Trophoblast cell (in vitro differentiated cells and primary cell): ENCODE data around the gene CDHR3.

Source experiments
- DNase-seq, 2 donors: peaks; one replicate each; pipeline ENCODE4 v3.0.0-alpha.2; 2016
- H2AFZ ChIP-seq: 2 replicates; pipeline ENCODE4 v1.6.1; 2013; ENCODE audit warnings: low read length, moderate library complexity, mild to moderate bottlenecking; ENCODE audit not compliant: insufficient read depth, poor library complexity
- H2AK5ac ChIP-seq: 2 replicates; pipeline ENCODE4 v1.6.1; 2013; ENCODE audit warnings: mild to moderate bottlenecking, low read length
- H2BK120ac ChIP-seq: 2 replicates; pipeline ENCODE4 v1.6.1; 2013; ENCODE audit warnings: low read length, mild to moderate bottlenecking, moderate library complexity; ENCODE audit not compliant: insufficient read depth, poor library complexity
- H2BK12ac ChIP-seq: 2 replicates; pipeline ENCODE4 v1.6.1; 2013; ENCODE audit warnings: mild to moderate bottlenecking, low read length, moderate library complexity
- H2BK5ac ChIP-seq: 2 replicates; pipeline ENCODE4 v1.6.1; 2013; ENCODE audit warnings: low read length, low read depth, moderate library complexity, mild to moderate bottlenecking; ENCODE audit not compliant: poor library complexity
- H3K14ac ChIP-seq: 2 replicates; pipeline ENCODE4 v1.6.1; 2013; ENCODE audit warnings: mild to moderate bottlenecking, low read length
- H3K18ac ChIP-seq: 2 replicates; pipeline ENCODE4 v1.6.1; 2013; ENCODE audit warnings: mild to moderate bottlenecking, low read length
- H3K23ac ChIP-seq: 2 replicates; pipeline ENCODE4 v1.6.1; 2013; ENCODE audit warnings: low read length
- H3K27ac ChIP-seq: 2 replicates; pipeline ENCODE4 v1.5.1; 2013; ENCODE audit warnings: low read depth, mild to moderate bottlenecking, inconsistent platforms, low read length, moderate library complexity
- H3K27me3 ChIP-seq: 2 replicates; pipeline ENCODE4 v1.6.1; 2013; ENCODE audit warnings: inconsistent platforms, mild to moderate bottlenecking, low read length, moderate library complexity; ENCODE audit not compliant: insufficient read depth
- H3K36me3 ChIP-seq, 2 experiments: 1 replicate in 1 of 2; 2 replicates in 1 of 2; pipeline ENCODE4 v1.6.1; 2013; ENCODE audit warnings: low read length in 2 of 2, mild to moderate bottlenecking in 2 of 2, moderate library complexity in 1 of 2; ENCODE audit not compliant: insufficient read depth in 2 of 2, control insufficient read depth in 1 of 2
- H3K4ac ChIP-seq: 2 replicates; pipeline ENCODE4 v1.6.1; 2013; ENCODE audit warnings: low read depth, mild to moderate bottlenecking, low read length, moderate library complexity
- H3K4me1 ChIP-seq, 2 experiments: 1 replicate in 1 of 2; 2 replicates in 1 of 2; pipeline ENCODE4 v1.6.1; 2013; ENCODE audit warnings: low read length in 2 of 2, mild to moderate bottlenecking in 2 of 2, moderate library complexity in 1 of 2; ENCODE audit not compliant: insufficient read depth in 2 of 2, control insufficient read depth in 1 of 2
- H3K4me2 ChIP-seq: 2 replicates; pipeline ENCODE4 v1.6.1; 2013; ENCODE audit warnings: inconsistent platforms, mild to moderate bottlenecking, low read length, moderate library complexity
- H3K4me3 ChIP-seq: 2 replicates; pipeline ENCODE4 v1.5.1; 2013; ENCODE audit warnings: mild to moderate bottlenecking, low read depth, low read length, inconsistent platforms
- H3K79me1 ChIP-seq: one replicate; pipeline ENCODE4 v1.6.1; 2013; ENCODE audit warnings: low read length
- H3K79me2 ChIP-seq: 2 replicates; pipeline ENCODE4 v1.6.1; 2013; ENCODE audit warnings: low read length, mild to moderate bottlenecking; ENCODE audit not compliant: control insufficient read depth, insufficient read depth, poor library complexity
- H3K9ac ChIP-seq: 2 replicates; pipeline ENCODE4 v1.6.1; 2013; ENCODE audit warnings: mild to moderate bottlenecking, low read length
- H3K9me3 ChIP-seq: 2 replicates; pipeline ENCODE4 v1.6.1; 2013; ENCODE audit warnings: low read depth, mild to moderate bottlenecking, control low read depth, inconsistent platforms, low read length; ENCODE audit not compliant: insufficient read depth
- H4K12ac ChIP-seq: 2 replicates; pipeline ENCODE4 v1.6.1; 2013; ENCODE audit warnings: low read depth, mild to moderate bottlenecking, low read length, moderate library complexity
- H4K8ac ChIP-seq: 2 replicates; pipeline ENCODE4 v1.6.1; 2013; ENCODE audit warnings: low read depth, mild to moderate bottlenecking, low read length, moderate library complexity
- H4K91ac ChIP-seq: one replicate; pipeline ENCODE4 v1.6.1; 2013; ENCODE audit warnings: low read depth, mild to moderate bottlenecking, low read length, moderate library complexity
- WGBS: extraction: QIAGEN DNeasy Blood & Tissue Kit; methylation state at CpG from one replicate; pipeline ENCODE4 v1.1.7; 2013; ENCODE audit warnings: missing lambda C conversion rate; ENCODE audit not compliant: insufficient read length, insufficient coverage; ENCODE audit errors: extremely low coverage; 5-methylcytosine and 5-hydroxymethylcytosine counted together

Gene CDHR3

GRCh38 chr7:105932835-105933477 lies 30.1 kb upstream of the CDHR3 start:
- Histone ChIP-seq H3K23ac (no peak overlapping the region), H3K4me2 (no peak overlapping the region), H4K8ac (no peak overlapping the region), H2AFZ (no peak overlapping the region), H4K12ac (no peak overlapping the region), H2BK12ac (no peak overlapping the region), H3K79me1 (no peaks in the 10 kb centered on the region), H3K4me3 (no peak overlapping the region), H4K91ac (peak overlapping the region; percentile 43), H3K9ac (no peak overlapping the region), H3K4me1 (peaks cover 3 to 5% of the 10 kb centered on the region in 2 experiments), H3K79me2 (no peaks in the 10 kb centered on the region), H3K27ac (no peak overlapping the region), H2BK5ac (no peak overlapping the region), H3K9me3 (no peaks in the 10 kb centered on the region), H3K4ac (no peak overlapping the region), H2AK5ac (no peak overlapping the region), H2BK120ac (no peak overlapping the region), H3K27me3 (no peaks in the 10 kb centered on the region), H3K36me3 (no peaks in the 10 kb centered on the region), H3K18ac (no peak overlapping the region), H3K14ac (no peak overlapping the region)
- no peak for DNase-seq
- no CpG with 5 or more reads among the region's 8 CpGs for WGBS

- Histone ChIP-seq H2BK5ac (no peak overlapping the region), H3K4me1 (peaks cover 9 to 10% of the 10 kb centered on the region in 2 experiments), H3K23ac (no peak overlapping the region), H3K4me2 (no peak overlapping the region), H3K4me3 (no peak overlapping the region), H2AFZ (no peak overlapping the region), H2BK120ac (no peak overlapping the region), H3K79me2 (no peaks in the 10 kb centered on the region), H3K36me3 (no peaks in the 10 kb centered on the region), H4K91ac (no peak overlapping the region), H3K27ac (no peak overlapping the region), H2AK5ac (no peak overlapping the region), H3K4ac (no peak overlapping the region), H3K9me3 (no peaks in the 10 kb centered on the region), H3K27me3 (no peaks in the 10 kb centered on the region), H4K8ac (no peak overlapping the region), H3K18ac (no peak overlapping the region), H3K79me1 (peaks cover 3% of the 10 kb centered on the region), H4K12ac (no peak overlapping the region), H2BK12ac (no peak overlapping the region), H3K14ac (no peak overlapping the region), H3K9ac (no peak overlapping the region)
- DNase-seq = peak; percentile 25 to 50
- no CpG with 5 or more reads among the region's 7 CpGs for WGBS
Measured at GRCh38 chr7:105934572-105935185, 28.4 kb upstream of the CDHR3 start.

DNA sequence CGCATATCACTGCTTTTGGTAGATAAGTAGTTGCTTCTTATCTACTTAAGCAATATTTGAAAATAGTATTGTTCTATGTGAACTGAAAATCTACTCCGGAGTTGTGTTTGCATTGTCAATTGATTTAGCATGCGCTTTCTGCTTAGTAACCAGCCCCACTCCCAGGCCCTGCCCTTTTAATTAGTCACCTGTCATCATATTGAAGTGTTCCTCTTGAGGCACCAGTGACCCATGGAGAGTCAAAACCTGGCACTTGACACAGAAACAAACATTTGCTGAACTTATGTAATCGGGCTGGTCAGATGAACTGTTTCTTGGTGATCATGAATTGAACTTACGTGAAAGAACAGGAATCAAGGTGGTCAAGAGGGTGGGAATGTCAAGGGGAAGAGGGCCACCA lies 27.8 kb upstream of the CDHR3 start:
- no peak overlapping the region for H3K14ac ChIP-seq
- no peak overlapping the region for H2BK120ac ChIP-seq
- peaks cover 3% of the 10 kb centered on the region for H3K79me1 ChIP-seq
- H3K27me3 ChIP-seq = no peaks in the 10 kb centered on the region
- H4K12ac ChIP-seq = no peak overlapping the region
- H2AFZ ChIP-seq = no peak overlapping the region
- peaks cover 11 to 14% of the 10 kb centered on the region in 2 experiments for H3K4me1 ChIP-seq
- DNase-seq = no peak
- no peak overlapping the region for H3K9ac ChIP-seq
- H3K4me3 ChIP-seq = no peak overlapping the region
- H3K18ac ChIP-seq = no peak overlapping the region
- no peak overlapping the region for H3K23ac ChIP-seq
- H2BK12ac ChIP-seq = no peak overlapping the region
- no peak overlapping the region for H3K4ac ChIP-seq
- WGBS = no CpG with 5 or more reads among the region's 5 CpGs
- H4K8ac ChIP-seq = no peak overlapping the region
- H3K9me3 ChIP-seq = no peaks in the 10 kb centered on the region
- no peak overlapping the region for H3K4me2 ChIP-seq
- H3K79me2 ChIP-seq = no peaks in the 10 kb centered on the region
- no peak overlapping the region for H4K91ac ChIP-seq
- no peak overlapping the region for H2AK5ac ChIP-seq
- no peak overlapping the region for H3K27ac ChIP-seq
- H3K36me3 ChIP-seq = no peaks in the 10 kb centered on the region
- no peak overlapping the region for H2BK5ac ChIP-seq

DNA sequence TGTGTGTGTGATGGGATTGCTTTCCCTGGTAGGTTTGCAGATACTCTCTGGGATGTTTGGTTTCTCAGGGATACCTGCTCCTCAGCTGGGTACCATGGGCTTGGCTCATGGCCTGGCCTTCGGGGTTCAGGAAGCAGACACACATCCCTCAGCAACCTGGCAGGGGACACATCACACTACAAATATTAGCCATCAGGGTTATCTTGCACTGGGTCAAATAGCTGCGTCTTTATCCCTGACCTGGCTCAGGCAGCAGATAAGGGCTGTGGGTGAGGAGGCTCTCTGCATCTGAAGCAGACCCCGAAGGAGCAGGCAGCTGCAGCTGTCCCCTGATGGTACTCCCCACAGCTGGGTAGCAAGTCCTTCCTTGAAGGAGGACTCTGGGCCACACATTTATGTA lies 25.7 kb upstream of the CDHR3 start:
- Histone ChIP-seq H2AFZ (no peak overlapping the region), H3K79me2 (no peaks in the 10 kb centered on the region), H3K4me2 (no peak overlapping the region), H3K23ac (no peak overlapping the region), H4K12ac (no peak overlapping the region), H3K9me3 (no peaks in the 10 kb centered on the region), H3K27me3 (no peaks in the 10 kb centered on the region), H3K4ac (no peak overlapping the region), H3K4me3 (no peak overlapping the region), H2BK12ac (no peak overlapping the region), H3K9ac (no peak overlapping the region), H4K91ac (no peak overlapping the region), H2BK5ac (no peak overlapping the region), H2BK120ac (no peak overlapping the region), H3K27ac (no peak overlapping the region), H2AK5ac (no peak overlapping the region), H3K79me1 (peaks cover 3% of the 10 kb centered on the region), H3K4me1 (peaks cover 17 to 23% of the 10 kb centered on the region in 2 experiments), H3K18ac (no peak overlapping the region), H3K14ac (no peak overlapping the region), H3K36me3 (no peaks in the 10 kb centered on the region), H4K8ac (no peak overlapping the region)
- DNase-seq = peak in 1 of 2 donors; percentile 52
- WGBS = no CpG with 5 or more reads among the region's 3 CpGs
